ENCODE measurements around the gene EPSTI1. TPM values are rescaled to one million over a fixed set of nuclear protein-coding genes. Genes with fewer than 3 reads are reported as not detected.
A peak's percentile ranks its signal among the peaks of the same experiment; 100 is the strongest.

The EPSTI1 gene
- total and polyA plus RNA-seq, 10 of the 15 experiments (the other 5 are each of a cell fraction or from before 2014, with no cell fraction given) = 4.7 to 32.0 (median 24.2) TPM

- TF ChIP-seq ZNF592 (IDR thresholded peaks at IDR 0.05) (no peak), RB1 (IDR thresholded peaks at IDR 0.05; ENCODE audit: borderline replicate concordance) (no peak), KLF5 (IDR thresholded peaks at IDR 0.05; ENCODE audit: partially characterized antibody) (no peak), NBN (IDR thresholded peaks at IDR 0.05) (no peak), ZBTB11 (CRISPR knock-in tag; IDR thresholded peaks at IDR 0.05) (no peak), POLR2A (IDR thresholded peaks at IDR 0.05; ENCODE audit: low read depth, low read length) (no peak), JUNB (IDR thresholded peaks at IDR 0.05) (peak; percentile 38; the same call in 1 of the 2 replicates), PBX3 (IDR thresholded peaks at IDR 0.05; ENCODE audit: insufficient replicate concordance, low read depth, low read length) (no peak), YBX1 (IDR thresholded peaks at IDR 0.05) (no peak), MTA3 (IDR thresholded peaks at IDR 0.05; ENCODE audit: borderline replicate concordance, low read length) (no peak), ZNF687 (IDR thresholded peaks at IDR 0.05) (no peak), IRF4 (IDR thresholded peaks at IDR 0.05; ENCODE audit: low read depth, low read length) (no peak), NFYA (IDR thresholded peaks at IDR 0.05; ENCODE audit: borderline replicate concordance, low read depth, low read length) (no peak), ZNF622 (IDR thresholded peaks at IDR 0.05) (no peak), ZNF207 (IDR thresholded peaks at IDR 0.05; ENCODE audit: borderline replicate concordance) (no peak), IKZF2 (IDR thresholded peaks at IDR 0.05) (peak; percentile 34 to 36; a peak in 2 of 4 replicates), DPF2 (IDR thresholded peaks at IDR 0.05) (no peak), ZBTB33 (IDR thresholded peaks at IDR 0.05) (no peak)
These were observed 38.5 kb upstream of the EPSTI1 start (continued) for GRCh38 chr13:43030548-43030947.

Measured in GM12878 (cell line).